HG03520 (cell line): ENCODE measurements around the gene RHBDL1.

Source experiments
- ATAC-seq: cut with Tn5 transposase; IDR thresholded peaks from one replicate; pipeline ENCODE4 v1.9.1; 2021; ENCODE audit warnings: mild to moderate bottlenecking, moderate library complexity; ENCODE audit not compliant: unreplicated experiment

The RHBDL1 gene

GRCh38 chr16:672371-672770, 3.1 kb upstream of the RHBDL1 start:
- no peak for ATAC-seq

GRCh38 chr16:672851-673250, 2.6 kb upstream of the RHBDL1 start:
- no peak for ATAC-seq

GRCh38 chr16:673399-673991, 2.0 kb upstream of the RHBDL1 start:
- no peak for ATAC-seq

GRCh38 chr16:674214-674881, 1.1 kb upstream of the RHBDL1 start:
- ATAC-seq: no peak

- ATAC-seq: no peak
Measured at GRCh38 chr16:675884-676564, 553 bp downstream of the RHBDL1 start.

GRCh38 chr16:676565-676902, 1.1 kb downstream of the RHBDL1 start:
- no peak for ATAC-seq

GRCh38 chr16:676913-677312, 1.4 kb downstream of the RHBDL1 start:
- no peak for ATAC-seq

GRCh38 chr16:677316-678190, 2.1 kb downstream of the RHBDL1 start:
- ATAC-seq: no peak

- no peak for ATAC-seq
Measured at GRCh38 chr16:678209-678857, 2.9 kb downstream of the RHBDL1 start.

- ATAC-seq: no peak
Measured at GRCh38 chr16:678858-679813, 3.7 kb downstream of the RHBDL1 start.

GRCh38 chr16:679814-680624, 4.5 kb downstream of the RHBDL1 start, which contains the start of gene STUB1:
TSS of gene STUB1 (plus strand) at chr16:680410. CDS start at chr16:680526, 116 bp downstream.
- peak; percentile 38 for ATAC-seq

- no peak for ATAC-seq
Measured at GRCh38 chr16:680625-680945, 5.1 kb downstream of the RHBDL1 start.

GRCh38 chr16:680967-681745, 5.7 kb downstream of the RHBDL1 start:
- ATAC-seq: no peak

- no peak for ATAC-seq
Measured at GRCh38 chr16:681746-682427, 6.4 kb downstream of the RHBDL1 start.

- no peak for ATAC-seq
Measured at GRCh38 chr16:682493-683395, 7.3 kb downstream of the RHBDL1 start.

- ATAC-seq: no peak
Measured at GRCh38 chr16:683396-684070, 8.1 kb downstream of the RHBDL1 start.
